ENCODE data around the gene CIRBP.

- TF ChIP-seq CTCF (conservative IDR thresholded peaks at IDR 0.05; ENCODE audit: low read length) (no peak), EZH2phosphoT487 (IDR thresholded peaks at IDR 0.05; ENCODE audit: borderline replicate concordance, low read depth, low read length) (no peak)
Observed at GRCh38 chr19:1245494-1246264, 23.5 kb upstream of the CIRBP start.

All from OCI-LY7 (cell line).